Left colon (tissue), 2 donors: ENCODE data around the gene DCHS1. TPM values are rescaled to one million over a fixed set of nuclear protein-coding genes. Genes with fewer than 3 reads are reported as not detected.

Experiments
- ATAC-seq: fragments of 200-7000 bp; cut with Tn5 transposase; one replicate; pipeline ENCODE4 v1.9.1; 2020; ENCODE audit warnings: mild to moderate bottlenecking, moderate library complexity
- DNase-seq, 2 donors: peaks; one replicate each; pipeline ENCODE4 v3.0.0-alpha.2; 2020
- intact Hi-C, 2 donors: fragments of 100-400 bp; cut with DNase I in 1 of 2; cut with micrococcal nuclease in 1 of 2; formaldehyde crosslinking; loops; one replicate each; pipeline versions ENCODE4 v1.11.2 to v1.14.0; 2022; cut with DNase I, micrococcal nuclease
- total RNA-seq, 2 donors: library from RNA; stranded (reverse); fragmentation: NEBNext Ultra II Directional; extraction: Animal tissue kit (Norgen Biotek cat#: 25700); gene quantifications; one replicate each; pipeline ENCODE4 v1.2.1, GENCODE V29; 2021
- donor health status: DM: no; HTN: no; CAD: no.
- donor health status: DM: yes; HTN: yes; CAD: no.

The DCHS1 gene
- total RNA-seq, 2 donors from 2014 or later: 2.8 to 7.6 TPM

GRCh38 chr11:6634534-6634933 lies 21.1 kb downstream of the DCHS1 start:
- no peak for ATAC-seq
- no peak for DNase-seq
- intact Hi-C loops: no loop called here

GRCh38 chr11:6633422-6634408 lies 21.9 kb downstream of the DCHS1 start:
- intact Hi-C loops: no loop called here
- ATAC-seq: no peak
- no peak for DNase-seq

GRCh38 chr11:6632116-6633073 lies 23.2 kb downstream of the DCHS1 start:
- no peak for DNase-seq
- no peak for ATAC-seq
- intact Hi-C loops: no loop called here

GRCh38 chr11:6631361-6631890 lies 24.2 kb downstream of the DCHS1 start:
- DNase-seq (peak in 1 of 2 donors; percentile 18), ATAC-seq (no peak)
- intact Hi-C loops: no loop called here

GRCh38 chr11:6630632-6631291 lies 24.8 kb downstream of the DCHS1 start:
- peak in 1 of 2 donors; percentile 21 for DNase-seq
- ATAC-seq: no peak
- intact Hi-C loops: no loop called here

GRCh38 chr11:6629892-6630631 lies 25.5 kb downstream of the DCHS1 start:
- intact Hi-C loops: no loop called here
- DNase-seq (peak in 1 of 2 donors; percentile 51), ATAC-seq (peak; percentile 71)

GRCh38 chr11:6629573-6629891 lies 26.1 kb downstream of the DCHS1 start:
- intact Hi-C loops: no loop called here
- ATAC-seq (no peak), DNase-seq (no peak)

GRCh38 chr11:6628526-6628925 lies 27.1 kb downstream of the DCHS1 start:
- DNase-seq: no peak
- intact Hi-C loops: no loop called here
- no peak for ATAC-seq

- intact Hi-C loops: no loop called here
- ATAC-seq: no peak
These were observed 27.8 kb downstream of the DCHS1 start for GRCh38 chr11:6627762-6628241.

GRCh38 chr11:6626971-6627761 lies 28.4 kb downstream of the DCHS1 start:
- ATAC-seq (no peak), DNase-seq (no peak)
- intact Hi-C loops: no loop called here

More at GRCh38 chr11:6627762-6628241, 27.8 kb downstream of the DCHS1 start:
- no peak for DNase-seq

- intact Hi-C loops: no loop called here
- no peak for ATAC-seq
- DNase-seq: peak in 1 of 2 donors; percentile 6
These were observed 29.7 kb downstream of the DCHS1 start for GRCh38 chr11:6625832-6626420.

- peak in 1 of 2 donors; percentile 18 for DNase-seq
- no peak for ATAC-seq
- intact Hi-C loops: no loop called here
These were observed 30.3 kb downstream of the DCHS1 start for GRCh38 chr11:6625156-6625831.

- intact Hi-C loops: no loop called here
These were observed 31.9 kb downstream of the DCHS1 start for GRCh38 chr11:6623391-6624363.

GRCh38 chr11:6622261-6623171 lies 33.1 kb downstream of the DCHS1 start:
- ATAC-seq (no peak), DNase-seq (peak in 1 of 2 donors; percentile 22)
- intact Hi-C loops: no loop called here

More at GRCh38 chr11:6623391-6624363, 31.9 kb downstream of the DCHS1 start:
- ATAC-seq: no peak
- DNase-seq: peak in 1 of 2 donors; percentile 21
